Ishikawa (cell line): ENCODE measurements around the gene NELL1.

ENCODE experiments used
- EP300 ChIP-seq: IDR thresholded peaks from 2 replicates; pipeline ENCODE4 v1.6.1; 2012; ENCODE audit warnings: borderline replicate concordance
- FOXM1 ChIP-seq: IDR thresholded peaks from 2 replicates; pipeline ENCODE4 v1.6.1; 2012; ENCODE audit warnings: low read depth, borderline replicate concordance
- RAD21 ChIP-seq: IDR thresholded peaks from 2 replicates; pipeline ENCODE4 v1.6.1; 2012; ENCODE audit warnings: low read depth
- REST ChIP-seq: IDR thresholded peaks from 2 replicates; pipeline ENCODE4 v1.6.1; 2012; ENCODE audit warnings: low read depth, mild to moderate bottlenecking
- YY1 ChIP-seq: IDR thresholded peaks from 2 replicates; pipeline ENCODE4 v1.6.1; 2012; ENCODE audit warnings: low read depth
- TF ChIP-seq, protein P1 (sequence below): IDR thresholded peaks from 2 replicates; pipeline ENCODE4 v1.6.1; 2012

- no peak for TF ChIP-seq FOXM1
- no peak for TF ChIP-seq RAD21
- no peak for TF ChIP-seq REST
- TF ChIP-seq EP300: no peak
- no peak for TF ChIP-seq YY1
- TF ChIP-seq, protein P1, sequence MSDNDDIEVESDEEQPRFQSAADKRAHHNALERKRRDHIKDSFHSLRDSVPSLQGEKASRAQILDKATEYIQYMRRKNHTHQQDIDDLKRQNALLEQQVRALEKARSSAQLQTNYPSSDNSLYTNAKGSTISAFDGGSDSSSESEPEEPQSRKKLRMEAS: no peak
These were observed 703.3 kb downstream of the NELL1 start for GRCh38 chr11:21372672-21373071.
